Mononuclear cell (primary cell): ENCODE results near the gene TSTD1. TPM values are rescaled to one million over a fixed set of nuclear protein-coding genes. Genes with fewer than 3 reads are reported as not detected.

ENCODE experiments used
- H3K27me3 ChIP-seq: 2 replicates; pipeline ENCODE4 v1.6.0; 2011; ENCODE audit warnings: low read length, control low read depth; ENCODE audit not compliant: insufficient read depth
- H3K4me1 ChIP-seq: 2 replicates; pipeline ENCODE4 v1.5.1; 2011; ENCODE audit warnings: mild to moderate bottlenecking, low read length, control low read depth; ENCODE audit not compliant: insufficient read depth
- H3K4me3 ChIP-seq: 2 replicates; pipeline ENCODE4 v1.5.1; 2011; ENCODE audit warnings: mild to moderate bottlenecking, low read length, moderate library complexity
- H3K9me3 ChIP-seq: 2 replicates; pipeline ENCODE4 v1.5.1; 2011; ENCODE audit warnings: low read depth, mild to moderate bottlenecking, control low read depth, low read length
- total RNA-seq: library from RNA; depleted of rRNA; stranded (reverse); fragments of >200 nt; gene quantifications from one replicate; pipeline ENCODE4 v1.2.3, GENCODE V29; 2012

TSTD1 gene
- 37.0 TPM for total RNA-seq

GRCh38 chr1:161038523-161039153, at the start of gene TSTD1:
Gene TSTD1 (minus strand): TSS chr1:161038964. CDS start chr1:161038889, 75 bp downstream.
- H3K9me3 ChIP-seq: no peaks in the 10 kb centered on the region
- H3K4me1 ChIP-seq: peaks cover 46% of the 10 kb centered on the region
- peak within 1 kb of the TSS; percentile 67 for H3K4me3 ChIP-seq
- H3K27me3 ChIP-seq: no peaks in the 10 kb centered on the region

- no peak overlapping the region for H3K4me3 ChIP-seq
- peaks cover 38% of the 10 kb centered on the region for H3K4me1 ChIP-seq
- H3K27me3 ChIP-seq: no peaks in the 10 kb centered on the region
- no peaks in the 10 kb centered on the region for H3K9me3 ChIP-seq
These were observed 47.7 kb upstream of the TSTD1 start for GRCh38 chr1:161086457-161086856.

- H3K9me3 ChIP-seq: no peaks in the 10 kb centered on the region
- no peaks in the 10 kb centered on the region for H3K27me3 ChIP-seq
- peaks cover 50% of the 10 kb centered on the region for H3K4me1 ChIP-seq
- no peak overlapping the region for H3K4me3 ChIP-seq
These were observed 46.4 kb upstream of the TSTD1 start for GRCh38 chr1:161085165-161085564.

GRCh38 chr1:161084597-161084988, 45.8 kb upstream of the TSTD1 start:
- Histone ChIP-seq H3K9me3 (no peaks in the 10 kb centered on the region), H3K4me3 (no peak overlapping the region), H3K4me1 (peaks cover 53% of the 10 kb centered on the region)

GRCh38 chr1:161083748-161084596, 45.2 kb upstream of the TSTD1 start:
- peaks cover 50% of the 10 kb centered on the region for H3K4me1 ChIP-seq
- H3K4me3 ChIP-seq: no peak overlapping the region
- no peaks in the 10 kb centered on the region for H3K9me3 ChIP-seq
- no peaks in the 10 kb centered on the region for H3K27me3 ChIP-seq

More at GRCh38 chr1:161084597-161084988, 45.8 kb upstream of the TSTD1 start:
- H3K27me3 ChIP-seq: no peaks in the 10 kb centered on the region

GRCh38 chr1:161082996-161083747, 44.4 kb upstream of the TSTD1 start:
- H3K27me3 ChIP-seq: no peaks in the 10 kb centered on the region
- no peak overlapping the region for H3K4me3 ChIP-seq
- no peaks in the 10 kb centered on the region for H3K9me3 ChIP-seq
- peaks cover 42% of the 10 kb centered on the region for H3K4me1 ChIP-seq

- H3K4me1 ChIP-seq: peaks cover 40% of the 10 kb centered on the region
- no peaks in the 10 kb centered on the region for H3K27me3 ChIP-seq
- H3K4me3 ChIP-seq: no peak overlapping the region
- no peaks in the 10 kb centered on the region for H3K9me3 ChIP-seq
These were observed 43.7 kb upstream of the TSTD1 start for GRCh38 chr1:161082483-161082882.

GRCh38 chr1:161081519-161081918, 42.8 kb upstream of the TSTD1 start:
- Histone ChIP-seq H3K27me3 (no peaks in the 10 kb centered on the region), H3K9me3 (no peaks in the 10 kb centered on the region), H3K4me1 (peaks cover 40% of the 10 kb centered on the region), H3K4me3 (no peak overlapping the region)

- Histone ChIP-seq H3K9me3 (no peaks in the 10 kb centered on the region), H3K4me1 (peaks cover 40% of the 10 kb centered on the region), H3K4me3 (no peak overlapping the region), H3K27me3 (no peaks in the 10 kb centered on the region)
These were observed 42.0 kb upstream of the TSTD1 start for GRCh38 chr1:161080441-161081405.

- no peaks in the 10 kb centered on the region for H3K9me3 ChIP-seq
- no peak overlapping the region for H3K4me3 ChIP-seq
- H3K27me3 ChIP-seq: no peaks in the 10 kb centered on the region
- peaks cover 40% of the 10 kb centered on the region for H3K4me1 ChIP-seq
These were observed 40.8 kb upstream of the TSTD1 start for GRCh38 chr1:161079436-161080110.

GRCh38 chr1:161077426-161077825, 38.7 kb upstream of the TSTD1 start:
- Histone ChIP-seq H3K4me3 (no peak overlapping the region), H3K9me3 (no peaks in the 10 kb centered on the region), H3K27me3 (no peaks in the 10 kb centered on the region), H3K4me1 (peaks cover 19% of the 10 kb centered on the region)

- no peaks in the 10 kb centered on the region for H3K9me3 ChIP-seq
- no peak overlapping the region for H3K4me3 ChIP-seq
- H3K27me3 ChIP-seq: no peaks in the 10 kb centered on the region
These were observed 37.6 kb upstream of the TSTD1 start for GRCh38 chr1:161076410-161076809.

GRCh38 chr1:161074676-161075368, 36.1 kb upstream of the TSTD1 start:
- Histone ChIP-seq H3K4me1 (peaks cover 24% of the 10 kb centered on the region), H3K27me3 (no peaks in the 10 kb centered on the region), H3K4me3 (no peak overlapping the region), H3K9me3 (no peaks in the 10 kb centered on the region)

More at GRCh38 chr1:161076410-161076809, 37.6 kb upstream of the TSTD1 start:
- peaks cover 23% of the 10 kb centered on the region for H3K4me1 ChIP-seq
